Activated gamma-delta T cell (primary cell): ENCODE measurements around the gene SENP6.
A peak's percentile ranks its signal among the peaks of the same experiment; 100 is the strongest.

Source experiments
- DNase-seq: peaks from one replicate; lab custom pipeline; 2025; lab: John Stamatoyannopoulos, UW

Gene SENP6

DNA sequence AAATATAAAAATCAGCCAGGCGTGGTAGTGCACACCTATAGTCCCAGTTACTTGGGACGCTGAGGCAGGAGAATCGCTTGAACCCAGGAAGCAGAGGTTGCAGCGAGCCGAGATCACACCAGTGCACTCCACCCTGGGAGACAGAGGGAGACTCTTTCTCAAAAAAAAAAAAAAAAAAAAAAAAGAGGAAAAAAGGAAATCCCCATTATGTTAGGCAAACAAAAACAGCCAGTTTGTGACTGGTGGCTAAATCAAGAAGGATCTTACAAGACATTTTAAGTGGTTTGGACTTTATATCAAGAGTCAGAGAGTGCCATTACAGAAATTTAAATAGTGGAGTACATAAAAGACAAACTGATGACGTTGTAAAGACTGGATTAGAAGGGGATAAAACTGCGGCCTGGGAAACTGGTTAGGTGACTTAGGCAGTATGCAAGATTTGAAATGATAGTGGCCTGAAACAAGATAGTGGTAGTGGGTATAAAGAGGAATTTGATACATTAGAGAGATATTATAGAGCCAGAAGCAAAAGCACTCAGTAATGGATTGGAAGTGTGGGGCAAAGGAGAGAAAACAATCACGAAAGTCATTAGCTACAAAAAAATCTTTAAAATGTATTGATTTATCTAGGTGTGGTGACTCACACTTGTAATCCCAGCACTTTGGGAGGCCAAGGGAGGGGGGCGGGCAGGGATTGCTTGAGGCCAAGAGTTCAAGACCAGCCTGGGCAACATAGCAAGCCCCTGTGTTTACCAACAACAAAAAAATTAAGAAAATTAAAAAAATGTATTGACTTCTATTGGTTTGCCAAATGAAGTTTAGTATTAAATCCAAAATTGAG is 145.7 kb downstream of the SENP6 start:
- no peak for DNase-seq

DNA sequence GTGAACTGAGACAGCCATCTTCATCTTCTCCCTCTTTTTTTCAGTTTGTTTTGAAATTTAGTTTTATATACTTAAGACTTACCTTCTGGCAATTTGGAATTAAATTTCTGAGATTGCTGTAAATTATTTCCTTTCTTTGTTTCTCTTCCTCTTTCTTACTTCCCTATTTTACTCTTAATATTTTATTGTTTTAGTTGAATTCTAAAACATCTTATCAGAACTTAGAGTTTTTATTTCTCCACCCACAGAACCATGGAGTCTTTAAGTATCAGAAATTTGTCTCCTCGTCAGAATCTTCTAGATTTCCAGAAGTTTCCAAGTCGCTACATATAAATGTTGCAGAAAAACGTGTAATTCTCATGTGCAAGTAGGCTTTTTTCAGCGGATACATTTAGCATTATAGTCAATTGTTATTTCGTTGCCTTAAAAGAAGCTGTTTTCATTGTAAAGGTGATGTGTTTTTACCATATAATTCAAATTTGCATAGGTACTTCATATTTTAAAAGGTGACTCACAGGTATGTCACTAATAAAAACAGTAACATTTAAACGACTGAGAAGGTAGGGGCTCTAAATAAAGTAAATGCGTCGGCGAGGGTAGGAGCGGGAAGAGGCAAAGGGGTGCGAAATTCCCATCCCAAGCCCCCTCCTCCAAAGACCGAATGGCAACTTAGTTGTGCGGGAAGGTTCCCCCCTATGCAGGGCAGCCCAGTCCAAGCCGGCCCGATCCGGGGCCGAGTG is 146.5 kb downstream of the SENP6 start:
- no peak for DNase-seq

DNA sequence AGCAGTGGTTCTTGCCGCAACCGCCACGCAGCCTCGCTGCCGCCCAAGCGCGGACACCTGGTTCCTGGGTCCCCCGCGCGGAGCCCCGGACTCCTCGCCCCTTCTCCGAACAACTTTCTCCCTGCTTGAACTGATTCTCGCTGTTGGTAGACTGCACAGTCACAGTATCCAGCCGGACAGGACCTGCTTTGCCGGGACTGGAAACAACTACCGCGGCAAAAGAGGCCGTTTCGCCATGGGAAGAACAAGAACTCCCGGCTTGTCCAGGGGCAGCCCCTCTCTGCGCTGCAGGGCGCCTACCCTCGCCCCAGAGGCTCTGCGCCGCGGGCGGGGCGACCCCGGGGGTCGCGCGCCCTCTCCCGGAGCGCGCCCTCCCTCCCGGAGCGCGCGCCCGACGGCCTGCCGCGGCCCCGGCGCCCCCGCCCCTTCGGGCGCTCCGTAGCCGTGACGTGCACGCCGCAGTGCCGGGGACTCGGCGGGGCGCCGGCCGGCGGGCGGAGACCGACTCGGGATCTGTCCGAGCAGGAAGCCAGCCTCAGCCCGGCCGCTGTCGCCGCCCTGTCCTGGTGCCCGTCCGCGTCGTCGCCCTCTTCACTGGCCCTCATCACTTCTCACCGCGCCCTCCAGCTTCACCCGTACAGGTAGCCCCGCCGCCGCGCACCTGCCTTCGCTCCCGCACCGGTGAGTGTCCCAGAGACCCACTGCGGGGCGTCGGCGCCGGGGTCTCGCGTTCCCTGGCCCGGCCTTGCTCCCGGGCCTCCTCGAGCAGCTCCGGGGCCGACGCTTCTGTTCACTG is 147.3 kb downstream of the SENP6 start, which contains the start of gene MYO6:
Gene MYO6, plus strand, starts transcription at position 497 of the 796 bp plus-strand sequence. CDS start 68,309 bp downstream, outside the sequence.
- DNase-seq, result peak; percentile 36

DNA sequence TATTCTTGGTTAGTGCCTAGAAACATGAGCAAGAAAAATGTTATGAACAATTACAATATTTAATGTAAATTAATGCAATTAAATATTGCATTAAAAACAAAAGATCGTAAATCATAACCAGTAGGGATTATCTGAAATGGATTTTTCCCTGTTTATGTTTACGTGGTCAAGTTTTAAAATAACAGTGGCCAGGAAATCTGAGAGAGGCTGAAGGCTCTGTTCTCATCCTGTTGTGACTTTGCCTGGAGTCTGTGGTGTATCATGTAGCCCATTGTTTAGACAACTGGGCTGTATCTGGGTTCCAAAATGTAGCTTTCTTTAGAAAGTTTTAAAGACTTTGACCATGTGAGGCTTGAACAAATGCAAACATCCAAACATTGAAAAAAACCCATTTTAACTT is 149.8 kb downstream of the SENP6 start:
- no peak for DNase-seq

DNA sequence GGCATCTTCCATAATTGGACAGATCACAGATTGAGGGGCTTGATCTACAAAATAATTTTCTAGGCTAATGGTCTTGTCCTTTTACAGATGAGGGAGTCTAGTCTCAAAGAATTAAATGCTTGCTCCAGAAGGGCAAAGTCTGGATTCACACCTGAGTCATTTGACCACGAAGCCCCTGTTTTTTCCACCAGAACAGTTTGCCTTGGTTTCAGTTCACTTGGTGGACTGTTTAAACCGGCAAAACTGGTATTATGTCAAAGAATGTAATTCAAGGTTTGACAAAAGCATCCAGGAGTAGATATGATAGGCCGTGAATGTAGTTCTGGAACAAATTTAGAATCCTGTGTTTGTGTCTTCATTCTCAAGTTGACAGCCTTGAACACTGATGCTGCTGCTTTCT is 150.7 kb downstream of the SENP6 start:
- no peak for DNase-seq

DNA sequence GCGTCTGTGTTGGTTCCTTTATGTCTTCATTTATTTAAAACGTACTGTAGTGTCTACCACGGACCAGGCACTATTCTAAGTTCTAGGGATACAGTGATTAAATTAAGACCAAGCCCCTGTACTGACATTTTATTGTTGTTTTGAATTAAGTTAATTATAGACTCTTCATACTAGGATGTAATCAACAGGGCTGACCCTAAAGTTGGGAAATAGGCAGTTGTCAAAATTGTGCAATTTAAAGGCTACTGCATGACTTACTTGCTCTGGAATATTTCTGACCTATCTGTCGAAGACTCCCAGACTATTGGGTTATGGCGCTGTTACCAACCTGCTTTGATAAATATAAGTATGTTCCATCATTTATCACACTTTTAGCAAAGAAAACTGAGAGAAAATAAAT is 154.0 kb downstream of the SENP6 start:
- no peak for DNase-seq

DNA sequence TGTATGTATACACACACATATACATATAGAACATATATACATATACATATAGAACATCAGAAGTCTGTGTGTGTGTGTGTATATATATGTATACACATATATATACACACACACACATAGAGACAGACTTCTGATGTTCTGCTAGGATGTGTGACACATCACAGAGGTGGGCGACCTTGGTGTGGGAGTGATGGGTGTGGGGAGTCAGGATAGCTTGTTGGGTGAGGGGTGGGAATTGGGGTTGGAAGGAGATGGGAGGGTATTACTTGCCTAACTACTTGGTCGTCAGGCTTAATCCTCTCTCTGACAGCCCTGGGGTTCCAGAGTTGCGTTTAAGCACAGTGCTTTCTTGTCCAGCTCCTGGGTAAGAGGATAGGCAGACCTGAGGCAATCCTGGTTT is 155.6 kb downstream of the SENP6 start:
- DNase-seq, result no peak

DNA sequence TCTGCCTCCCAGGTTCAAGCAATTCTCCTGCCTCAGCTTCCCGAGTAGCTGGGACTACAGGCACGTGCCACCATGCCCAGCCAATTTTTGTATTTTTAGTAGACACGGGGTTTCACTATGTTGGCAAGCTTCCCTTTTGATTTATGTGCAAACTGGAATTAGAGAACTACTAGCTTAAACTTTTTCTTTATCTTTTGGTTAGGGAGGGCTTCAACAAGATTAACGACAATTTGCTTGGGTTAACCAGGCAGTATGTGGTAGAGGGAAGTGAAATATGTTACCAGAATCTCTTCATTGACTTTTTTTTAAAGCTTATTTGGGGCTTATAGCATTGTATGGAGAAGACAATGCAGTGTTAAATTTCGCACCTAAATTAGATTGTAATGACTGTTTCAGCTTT is 156.4 kb downstream of the SENP6 start:
- DNase-seq, result no peak

DNA sequence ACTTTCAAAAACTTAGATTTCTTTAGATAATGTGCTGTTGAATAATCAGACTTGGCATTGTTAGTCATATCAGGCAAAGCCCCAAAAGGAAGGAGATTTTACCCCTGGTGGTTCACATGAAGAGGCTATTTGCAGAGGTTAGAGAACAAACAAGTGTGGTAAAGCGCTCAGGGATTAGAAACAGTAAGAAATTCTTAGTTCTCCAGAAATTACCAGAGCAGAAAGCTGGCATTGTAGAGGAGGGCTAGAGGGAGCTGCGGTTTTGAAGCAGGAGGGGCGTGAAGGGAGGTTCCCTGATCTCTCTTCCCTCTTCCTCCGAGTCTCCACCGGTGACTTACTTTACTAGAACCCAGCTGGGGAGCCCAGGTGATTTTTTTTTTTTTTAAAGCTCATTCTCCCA is 157.5 kb downstream of the SENP6 start:
- no peak for DNase-seq

DNA sequence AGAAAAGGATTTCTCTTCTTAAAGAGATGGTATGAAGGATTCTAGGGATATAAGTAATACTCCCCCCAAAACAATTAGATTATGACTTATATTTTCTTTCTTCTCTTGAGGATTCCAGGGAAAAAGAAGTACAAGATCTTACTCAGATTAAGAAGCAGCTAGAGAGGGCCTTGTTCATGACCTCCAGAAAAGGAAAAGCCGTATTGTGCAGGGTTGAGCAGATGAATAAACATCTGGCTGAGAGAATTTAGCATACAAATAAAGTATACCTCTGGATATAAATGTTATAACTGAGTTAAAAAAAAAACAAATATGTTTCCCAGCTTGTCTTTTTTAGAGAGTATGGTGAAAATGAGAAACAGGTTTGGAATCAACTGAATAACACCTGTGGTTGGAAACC is 158.6 kb downstream of the SENP6 start:
- no peak for DNase-seq

DNA sequence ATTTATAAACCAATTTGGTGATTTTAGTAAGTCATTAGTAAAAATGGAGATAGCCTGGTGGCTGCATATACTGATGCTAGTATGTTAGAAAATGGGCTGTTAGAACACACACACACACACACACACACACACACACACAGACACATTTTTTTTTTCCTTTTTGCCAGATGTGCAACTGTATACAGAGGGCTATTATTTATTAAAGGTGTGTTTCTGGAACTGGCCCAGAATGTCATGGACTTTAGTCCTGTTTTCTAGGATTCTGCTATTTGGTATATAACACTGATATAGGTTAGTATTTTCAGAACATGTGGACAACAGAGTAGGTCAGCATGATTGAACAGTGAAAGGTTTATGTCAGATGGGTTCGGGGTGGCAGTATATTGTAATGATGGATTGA is 159.8 kb downstream of the SENP6 start:
- DNase-seq, result no peak

DNA sequence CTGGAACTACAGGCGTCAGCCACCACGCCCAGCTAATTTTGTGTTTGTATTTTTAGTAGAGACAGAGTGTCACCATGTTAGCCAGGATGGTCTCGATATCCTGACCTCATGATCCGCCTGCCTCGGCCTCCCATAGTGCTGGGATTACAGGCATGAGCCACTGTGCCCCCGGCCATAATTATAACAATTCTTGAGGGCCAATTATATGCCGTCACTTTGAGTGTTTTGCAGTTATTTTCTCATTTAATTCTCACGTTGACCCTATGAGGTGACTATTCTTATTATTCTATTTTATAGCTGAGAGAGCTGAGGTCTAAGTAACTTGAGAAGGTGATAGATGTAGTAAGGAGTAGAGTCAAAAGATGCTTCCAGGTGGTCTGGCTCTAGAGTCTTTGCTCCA is 160.4 kb downstream of the SENP6 start:
- DNase-seq, result no peak

DNA sequence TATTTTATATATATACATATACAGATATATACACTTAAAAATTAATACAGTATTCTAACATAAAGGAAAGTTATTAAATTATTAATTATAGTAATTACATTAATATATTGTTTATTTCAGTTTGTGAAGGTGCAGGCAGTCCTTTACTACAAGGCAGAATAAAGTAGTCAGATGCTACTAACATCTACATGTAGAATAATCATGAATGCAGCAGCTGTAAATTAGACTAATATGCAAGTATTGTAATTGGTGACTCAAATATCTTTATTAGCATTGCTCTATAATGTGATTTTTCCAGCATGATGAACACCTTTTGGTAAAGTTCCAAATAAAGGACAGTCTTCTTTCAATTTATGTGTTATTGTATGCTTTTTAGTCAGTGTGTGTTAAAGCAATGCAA is 164.7 kb downstream of the SENP6 start:
- no peak for DNase-seq
